Nephron progenitor cell (in vitro differentiated cells): Measurements from ENCODE around the gene KDSR.

Experiments
- DNase-seq: peaks from one replicate; pipeline ENCODE4 v3.0.0; 2021
- H3K27ac Mint-ChIP-seq: 2 replicates; pipeline ENCODE4 v1.8.0; 2021; ENCODE audit warnings: mild to moderate bottlenecking, moderate library complexity, mixed read lengths
- H3K27me3 Mint-ChIP-seq: 2 replicates; pipeline ENCODE4 v1.8.0; 2021; ENCODE audit warnings: mild to moderate bottlenecking, low read depth, mixed read lengths; ENCODE audit not compliant: poor library complexity
- H3K36me3 Mint-ChIP-seq: 2 replicates; pipeline ENCODE4 v1.8.0; 2021; ENCODE audit warnings: low read depth, mixed read lengths
- H3K4me1 Mint-ChIP-seq: 2 replicates; pipeline ENCODE4 v1.8.0; 2021; ENCODE audit warnings: mixed read lengths
- H3K4me3 Mint-ChIP-seq: 2 replicates; pipeline ENCODE4 v1.8.0; 2021; ENCODE audit warnings: mild to moderate bottlenecking, moderate library complexity, mixed read lengths
- H3K9me3 Mint-ChIP-seq: 2 replicates; pipeline ENCODE4 v1.8.0; 2021; ENCODE audit warnings: mild to moderate bottlenecking, moderate library complexity, mixed read lengths
- TF ChIP-seq, protein P1 (sequence below): fragments of 200-600 bp; sonication (generic); IDR thresholded peaks from 2 replicates; pipeline ENCODE4 v1.5.0; 2021; ENCODE audit warnings: antibody characterized with exemption

Gene KDSR, protein sequence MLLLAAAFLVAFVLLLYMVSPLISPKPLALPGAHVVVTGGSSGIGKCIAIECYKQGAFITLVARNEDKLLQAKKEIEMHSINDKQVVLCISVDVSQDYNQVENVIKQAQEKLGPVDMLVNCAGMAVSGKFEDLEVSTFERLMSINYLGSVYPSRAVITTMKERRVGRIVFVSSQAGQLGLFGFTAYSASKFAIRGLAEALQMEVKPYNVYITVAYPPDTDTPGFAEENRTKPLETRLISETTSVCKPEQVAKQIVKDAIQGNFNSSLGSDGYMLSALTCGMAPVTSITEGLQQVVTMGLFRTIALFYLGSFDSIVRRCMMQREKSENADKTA

DNA sequence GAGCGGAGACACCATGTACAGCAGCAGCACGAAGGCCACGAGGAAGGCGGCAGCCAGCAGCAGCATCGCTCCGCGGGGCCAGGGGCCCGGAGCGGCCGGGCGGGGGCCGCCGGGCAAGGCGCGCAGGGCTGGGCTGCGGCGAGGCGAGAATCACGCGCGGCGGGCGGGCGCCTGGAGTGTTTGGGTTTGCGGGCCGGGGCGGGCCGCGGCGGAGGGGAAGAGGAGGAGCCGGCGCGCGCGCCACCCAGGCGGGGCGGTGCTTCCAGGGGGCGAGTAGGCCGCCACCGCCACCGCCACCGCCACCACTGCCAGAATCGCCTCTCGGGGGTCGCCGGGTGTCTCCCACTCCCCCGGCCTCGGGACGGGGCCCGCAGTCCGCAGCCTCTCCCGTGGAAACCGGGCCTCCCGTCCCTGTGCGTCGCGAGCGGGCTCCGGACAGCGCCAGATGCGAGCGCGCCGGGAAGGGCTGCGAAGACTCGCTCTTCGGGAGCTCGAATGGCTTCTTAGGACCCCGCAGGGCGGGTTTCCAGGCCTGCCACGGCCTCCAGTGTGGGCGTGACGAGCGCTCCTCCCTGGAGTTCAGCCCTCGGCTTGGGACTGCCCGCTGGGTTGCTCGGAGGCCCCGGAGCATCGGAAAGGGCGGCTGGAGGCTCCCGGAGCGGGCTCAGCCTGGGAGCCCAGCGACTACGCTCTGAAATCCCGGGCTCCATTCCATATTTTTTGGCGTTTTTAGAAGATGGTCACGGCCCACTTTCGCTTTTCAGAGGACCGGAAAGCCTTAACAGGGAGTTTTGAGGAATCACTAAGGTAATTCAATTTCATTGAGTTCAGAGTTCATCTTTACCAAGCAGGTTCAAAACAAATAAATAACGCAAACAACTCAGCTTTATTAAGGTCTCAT is at the start of gene KDSR:
Gene KDSR (minus strand): TSS at position 154 of the 901 bp plus-strand sequence. CDS start 88 bp downstream, at position 66.
- TF ChIP-seq, protein P1, sequence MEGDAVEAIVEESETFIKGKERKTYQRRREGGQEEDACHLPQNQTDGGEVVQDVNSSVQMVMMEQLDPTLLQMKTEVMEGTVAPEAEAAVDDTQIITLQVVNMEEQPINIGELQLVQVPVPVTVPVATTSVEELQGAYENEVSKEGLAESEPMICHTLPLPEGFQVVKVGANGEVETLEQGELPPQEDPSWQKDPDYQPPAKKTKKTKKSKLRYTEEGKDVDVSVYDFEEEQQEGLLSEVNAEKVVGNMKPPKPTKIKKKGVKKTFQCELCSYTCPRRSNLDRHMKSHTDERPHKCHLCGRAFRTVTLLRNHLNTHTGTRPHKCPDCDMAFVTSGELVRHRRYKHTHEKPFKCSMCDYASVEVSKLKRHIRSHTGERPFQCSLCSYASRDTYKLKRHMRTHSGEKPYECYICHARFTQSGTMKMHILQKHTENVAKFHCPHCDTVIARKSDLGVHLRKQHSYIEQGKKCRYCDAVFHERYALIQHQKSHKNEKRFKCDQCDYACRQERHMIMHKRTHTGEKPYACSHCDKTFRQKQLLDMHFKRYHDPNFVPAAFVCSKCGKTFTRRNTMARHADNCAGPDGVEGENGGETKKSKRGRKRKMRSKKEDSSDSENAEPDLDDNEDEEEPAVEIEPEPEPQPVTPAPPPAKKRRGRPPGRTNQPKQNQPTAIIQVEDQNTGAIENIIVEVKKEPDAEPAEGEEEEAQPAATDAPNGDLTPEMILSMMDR, result no peak
- H3K4me3 Mint-ChIP-seq, result peak within 1 kb of the TSS; percentile 93
- H3K36me3 Mint-ChIP-seq, result peaks cover 33% of the 10 kb centered on the region
- H3K27me3 Mint-ChIP-seq, result peaks cover 10% of the 10 kb centered on the region
- peak; percentile 92 for DNase-seq
- H3K9me3 Mint-ChIP-seq, result peaks cover 21% of the 10 kb centered on the region
- H3K27ac Mint-ChIP-seq, result peak within 1 kb of the TSS; percentile 88
- peaks cover 24% of the 10 kb centered on the region for H3K4me1 Mint-ChIP-seq

DNA sequence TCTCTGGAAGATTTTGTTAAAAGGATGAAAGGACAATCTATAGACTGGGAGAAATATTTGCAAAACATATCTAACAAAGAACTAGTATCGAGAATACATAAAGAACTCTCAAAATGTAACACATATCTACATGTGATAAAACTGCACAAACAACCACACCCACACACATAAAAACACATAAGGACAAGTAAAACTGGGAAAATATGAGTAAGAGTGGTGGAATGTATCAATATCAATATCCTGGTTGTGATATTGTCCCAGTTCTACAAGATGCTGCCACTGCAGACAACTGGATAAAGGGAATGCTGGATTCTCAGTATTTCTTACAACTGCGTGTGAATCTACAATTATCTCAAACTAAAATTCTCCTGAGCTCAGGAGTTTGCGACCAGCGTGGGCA is 45.9 kb upstream of the KDSR start:
- TF ChIP-seq, protein P1, result no peak
- no peak overlapping the region for H3K4me3 Mint-ChIP-seq
- H3K36me3 Mint-ChIP-seq, result peaks cover 45% of the 10 kb centered on the region
- no peak overlapping the region for H3K27ac Mint-ChIP-seq
- H3K27me3 Mint-ChIP-seq, result no peaks in the 10 kb centered on the region
- H3K9me3 Mint-ChIP-seq, result no peaks in the 10 kb centered on the region
- H3K4me1 Mint-ChIP-seq, result no peaks in the 10 kb centered on the region
- DNase-seq, result no peak

DNA sequence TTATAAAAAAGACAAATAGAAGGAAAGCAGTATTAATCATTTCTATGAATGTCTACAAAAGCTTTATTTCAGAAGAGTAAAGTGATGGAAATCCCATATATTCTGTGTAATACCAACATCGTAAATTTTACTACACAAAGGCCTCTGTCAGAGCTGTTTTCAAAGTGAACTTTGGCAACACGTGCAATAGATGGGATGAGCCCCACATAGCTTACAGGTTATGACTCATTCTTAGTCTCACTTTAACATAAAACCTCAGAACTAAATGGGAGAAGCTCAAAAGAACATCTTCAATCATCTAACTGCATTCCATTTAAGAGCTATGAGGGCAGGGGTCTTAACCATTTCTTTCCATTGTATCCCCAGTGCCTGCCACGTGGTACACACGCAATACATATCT is 43.8 kb upstream of the KDSR start:
- TF ChIP-seq, protein P1, result no peak
- no peaks in the 10 kb centered on the region for H3K27me3 Mint-ChIP-seq
- no peak overlapping the region for H3K27ac Mint-ChIP-seq
- no peak overlapping the region for H3K4me3 Mint-ChIP-seq
- no peaks in the 10 kb centered on the region for H3K9me3 Mint-ChIP-seq
- H3K36me3 Mint-ChIP-seq, result peaks cover 59% of the 10 kb centered on the region
- no peak for DNase-seq
- H3K4me1 Mint-ChIP-seq, result no peaks in the 10 kb centered on the region

DNA sequence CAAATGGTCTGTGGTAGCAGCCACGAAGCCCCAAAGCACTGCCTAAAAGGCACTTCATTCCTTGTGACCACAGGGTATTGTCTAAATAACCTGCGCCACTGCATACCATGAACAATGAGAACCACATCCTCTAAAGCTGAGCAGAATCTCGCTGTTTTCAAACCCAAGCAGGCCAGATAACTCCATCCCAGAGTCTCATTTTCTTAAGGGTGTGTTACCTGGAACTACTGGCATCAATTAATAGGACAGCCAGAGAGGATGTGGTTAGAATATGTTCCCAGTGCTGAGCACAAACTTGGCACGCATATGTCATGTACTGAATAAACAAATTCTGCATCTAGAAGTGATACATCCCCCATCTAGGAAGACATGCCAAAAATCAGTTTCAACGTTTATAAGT is 42.3 kb upstream of the KDSR start:
- no peaks in the 10 kb centered on the region for H3K27me3 Mint-ChIP-seq
- TF ChIP-seq, protein P1, result no peak
- H3K27ac Mint-ChIP-seq, result no peak overlapping the region
- no peak for DNase-seq
- H3K4me1 Mint-ChIP-seq, result no peaks in the 10 kb centered on the region
- H3K9me3 Mint-ChIP-seq, result no peaks in the 10 kb centered on the region
- peaks cover 51% of the 10 kb centered on the region for H3K36me3 Mint-ChIP-seq
- H3K4me3 Mint-ChIP-seq, result no peak overlapping the region

DNA sequence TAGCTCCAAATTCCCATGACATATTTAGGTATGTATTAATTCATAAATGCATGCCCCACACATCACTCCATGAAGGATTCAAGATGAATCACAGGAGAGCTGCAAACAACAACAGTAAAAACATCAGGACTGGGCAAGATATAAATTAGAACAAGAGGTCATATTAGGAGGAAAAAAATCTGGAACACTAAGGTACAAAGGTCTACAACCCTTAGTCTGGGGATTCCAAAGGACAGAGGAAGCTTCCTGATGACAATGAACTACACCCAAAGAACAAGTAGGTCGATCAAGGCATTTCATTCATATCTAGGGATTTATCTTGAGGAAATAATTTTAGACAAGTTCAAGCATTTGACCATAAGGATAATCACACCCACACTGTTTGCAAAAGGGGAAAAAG is 40.7 kb upstream of the KDSR start:
- DNase-seq, result no peak
- Mint-ChIP-seq H3K27me3 (no peaks in the 10 kb centered on the region), H3K4me1 (no peaks in the 10 kb centered on the region), H3K27ac (no peak overlapping the region), H3K9me3 (no peaks in the 10 kb centered on the region), H3K36me3 (peaks cover 53% of the 10 kb centered on the region), H3K4me3 (no peak overlapping the region)
- TF ChIP-seq, protein P1, result no peak
